HG03521 (cell line): ENCODE data around the gene SLC16A12.
"Not testable (repeated sequence)": the region's sequence is repeated elsewhere in the genome, so short reads cannot be mapped to it uniquely, and the experiment has no call there.

Experiments used
- ATAC-seq: cut with Tn5 transposase; IDR thresholded peaks from one replicate; pipeline ENCODE4 v1.9.1; 2021; ENCODE audit warnings: mild to moderate bottlenecking, moderate library complexity; ENCODE audit not compliant: unreplicated experiment

The SLC16A12 gene

DNA sequence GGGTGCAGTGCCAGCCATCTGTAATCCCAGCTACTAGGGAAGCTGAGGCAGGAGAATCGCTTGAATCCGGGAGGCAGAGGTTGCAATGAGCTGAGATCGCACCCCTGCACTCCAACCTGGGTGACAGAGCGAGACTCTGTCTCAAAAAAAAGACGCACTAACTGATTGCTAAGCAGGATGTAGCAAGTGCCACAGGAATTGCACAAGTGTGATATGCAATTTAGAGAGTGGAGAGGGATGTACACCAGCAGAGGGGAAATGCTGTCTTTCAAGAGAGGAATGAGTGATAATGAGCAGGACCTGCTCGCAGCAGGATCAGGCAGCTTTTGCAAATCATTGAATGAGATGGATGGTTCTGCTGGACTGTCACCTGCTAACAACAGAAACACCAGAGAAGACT lies 13.3 kb upstream of the SLC16A12 start:
- ATAC-seq, result no peak

DNA sequence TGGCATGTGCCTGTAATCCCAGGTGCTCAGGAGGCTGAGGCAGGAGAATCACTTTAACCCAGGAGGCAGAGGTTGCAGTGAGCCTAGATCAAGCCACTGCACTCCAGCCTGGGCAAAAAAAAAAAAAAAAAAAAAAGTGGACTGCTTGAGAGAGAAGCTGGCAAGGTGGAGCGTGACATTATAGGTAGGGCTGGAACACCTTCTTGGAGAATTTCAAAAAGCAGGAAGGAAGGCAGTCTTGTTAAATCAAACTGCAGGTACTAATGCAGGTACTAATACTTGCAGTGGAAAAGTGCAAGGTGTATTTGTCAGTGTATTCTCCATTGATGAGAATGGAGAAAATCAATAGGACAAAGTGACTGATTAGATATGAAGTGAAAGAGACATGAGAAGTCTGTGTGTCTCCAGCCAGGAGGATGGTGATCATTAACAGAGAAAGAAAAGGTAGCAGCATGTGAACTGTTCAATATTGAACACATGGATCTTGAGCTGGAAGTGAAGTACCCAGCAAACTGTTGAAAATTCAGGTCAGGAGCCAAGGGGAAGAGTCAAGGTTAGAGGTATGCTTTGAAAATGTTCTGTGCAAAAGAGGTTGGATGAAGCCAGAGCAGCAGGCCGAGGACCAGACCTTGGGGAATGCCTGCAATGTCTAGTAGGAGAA lies 12.6 kb upstream of the SLC16A12 start:
- ATAC-seq, result no peak

- not testable (repeated sequence) for ATAC-seq
These were observed 11.3 kb upstream of the SLC16A12 start for GRCh38 chr10:89546651-89547050.

GRCh38 chr10:89543841-89544240 lies 8.4 kb upstream of the SLC16A12 start:
- no peak for ATAC-seq

GRCh38 chr10:89540420-89540949 lies 5.1 kb upstream of the SLC16A12 start:
- no peak for ATAC-seq

DNA sequence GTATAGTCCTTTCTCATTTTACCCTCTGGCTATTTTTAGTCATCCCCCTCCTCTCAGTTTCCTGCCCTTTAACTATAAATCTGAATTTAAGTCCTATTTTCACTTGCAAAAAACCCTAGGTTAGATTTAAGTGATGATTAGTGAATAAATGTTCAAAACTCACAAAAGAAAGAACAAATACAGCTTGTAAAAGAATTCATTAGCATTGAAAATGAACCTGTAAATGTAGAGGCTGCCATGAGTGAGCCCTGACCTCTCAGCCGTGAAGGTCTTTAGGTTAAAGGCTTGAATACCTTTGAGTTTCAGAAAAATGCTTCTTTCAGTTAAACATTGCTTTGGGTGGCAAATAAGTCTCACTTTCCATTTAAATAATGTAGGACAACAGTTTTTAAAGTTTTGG lies 2.0 kb upstream of the SLC16A12 start:
- ATAC-seq, result no peak

- no peak for ATAC-seq
These were observed 590 bp upstream of the SLC16A12 start for GRCh38 chr10:89536013-89536354.

- no peak for ATAC-seq
These were observed 598 bp downstream of the SLC16A12 start for GRCh38 chr10:89534826-89535166.

- ATAC-seq, result no peak
These were observed 2.9 kb downstream of the SLC16A12 start for GRCh38 chr10:89532476-89532875.

DNA sequence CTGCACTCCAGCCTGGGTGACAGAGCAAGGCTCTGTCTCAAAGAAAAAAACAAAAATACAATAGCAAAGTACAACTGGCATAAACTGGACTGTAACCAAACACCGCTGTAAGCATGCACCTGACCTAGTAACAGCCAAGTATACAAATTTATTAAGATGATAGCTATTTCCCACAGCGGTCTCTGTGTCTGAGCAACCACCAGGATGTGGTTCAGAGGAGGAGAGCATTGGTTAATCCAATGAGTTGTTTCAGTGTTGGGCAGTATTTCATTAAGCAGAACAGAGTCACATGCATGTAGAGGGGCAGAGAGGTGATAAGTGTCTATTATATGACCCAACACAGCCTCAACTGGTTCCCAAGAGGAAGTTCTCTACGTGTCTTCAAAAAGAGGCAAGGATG lies 4.0 kb downstream of the SLC16A12 start:
- ATAC-seq, result no peak

- not testable (repeated sequence) for ATAC-seq
These were observed 5.7 kb downstream of the SLC16A12 start for GRCh38 chr10:89529711-89530110.

GRCh38 chr10:89526358-89526757 lies 9.0 kb downstream of the SLC16A12 start:
- no peak for ATAC-seq

DNA sequence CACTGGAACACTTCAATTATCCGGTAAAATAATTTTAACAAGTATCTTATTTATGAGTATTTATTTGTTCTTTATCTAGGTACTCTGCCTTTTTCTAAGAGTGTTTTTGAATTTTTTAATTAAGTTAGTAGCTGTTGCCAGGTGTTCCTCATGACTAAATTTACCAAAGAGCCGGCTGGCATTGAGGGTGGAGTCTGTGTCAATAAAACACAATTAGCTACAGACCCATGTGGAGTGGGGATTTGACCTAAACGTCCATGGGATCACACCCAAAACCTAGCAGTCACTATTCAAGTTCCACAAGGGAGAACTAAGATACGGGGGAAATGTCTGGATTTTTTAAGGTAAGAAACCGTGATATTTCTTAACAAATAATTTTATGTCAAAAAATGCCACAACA lies 9.8 kb downstream of the SLC16A12 start:
- no peak for ATAC-seq

GRCh38 chr10:89524279-89524678 lies 11.1 kb downstream of the SLC16A12 start:
- ATAC-seq, result no peak

DNA sequence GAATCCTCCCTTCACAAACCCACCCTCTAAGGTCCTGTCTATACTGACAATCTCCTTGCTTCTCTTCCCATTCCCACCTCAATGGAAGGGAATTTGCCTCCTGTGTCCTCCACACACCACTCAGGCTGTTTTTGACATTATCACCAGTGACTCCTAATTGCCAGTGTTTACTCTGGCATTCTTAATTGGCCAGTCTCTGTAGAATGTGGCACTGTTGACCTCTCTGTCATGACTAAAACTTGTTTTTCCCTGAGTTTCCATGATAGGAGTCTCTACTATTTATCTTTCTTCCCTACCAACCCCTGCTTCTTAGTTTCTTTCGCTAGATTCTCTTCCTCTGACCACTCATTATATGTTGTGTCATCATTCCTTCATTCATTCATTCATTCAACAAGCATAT lies 12.1 kb downstream of the SLC16A12 start:
- no peak for ATAC-seq

- ATAC-seq, result no peak
These were observed 12.9 kb downstream of the SLC16A12 start for GRCh38 chr10:89522463-89522862.

DNA sequence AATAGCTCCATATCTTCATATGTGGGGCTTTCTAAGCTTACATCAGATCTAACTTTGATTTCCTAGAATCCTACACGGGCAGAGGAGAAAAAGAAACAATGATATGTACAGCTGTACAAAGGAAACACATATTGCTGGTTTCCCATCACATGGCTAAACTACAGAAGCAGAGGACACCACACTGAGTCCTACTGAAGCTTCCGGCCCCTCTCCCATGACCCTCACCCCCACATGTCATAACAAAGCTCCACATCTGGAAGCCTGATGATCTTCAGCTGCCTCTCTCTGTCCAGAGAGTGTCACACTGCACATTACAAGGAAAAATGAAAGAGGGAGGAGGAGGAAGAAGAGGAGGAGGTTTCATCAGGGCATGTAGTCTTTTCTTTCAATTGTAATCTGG lies 14.0 kb downstream of the SLC16A12 start:
- no peak for ATAC-seq

- ATAC-seq, result no peak
These were observed 14.7 kb downstream of the SLC16A12 start for GRCh38 chr10:89520706-89521105.

- ATAC-seq, result no peak
These were observed 16.2 kb downstream of the SLC16A12 start for GRCh38 chr10:89518876-89519842.

- ATAC-seq, result no peak
These were observed 17.3 kb downstream of the SLC16A12 start for GRCh38 chr10:89518108-89518507.

- ATAC-seq, result no peak
These were observed 19.1 kb downstream of the SLC16A12 start for GRCh38 chr10:89516149-89516832.
